ENCODE results near the gene PBX2.
"Not testable (repeated sequence)": the region's sequence is repeated elsewhere in the genome, so short reads cannot be mapped to it uniquely, and the experiment has no call there.

PBX2 gene

GRCh38 chr6:32187725-32188380 is 2.1 kb downstream of the PBX2 start:
- not testable (repeated sequence) for FAIRE-seq; DNase-seq (ENCODE audit: low spot score)

- FAIRE-seq (no peak), DNase-seq (ENCODE audit: low spot score) (no peak)
Observed at GRCh38 chr6:32187009-32187709, 2.8 kb downstream of the PBX2 start.

GRCh38 chr6:32186151-32186840 is 3.7 kb downstream of the PBX2 start:
- DNase-seq (ENCODE audit: low spot score); FAIRE-seq: not testable (repeated sequence)

- DNase-seq (ENCODE audit: low spot score) (peak; percentile 57), FAIRE-seq (peak; percentile 64)
Observed at GRCh38 chr6:32185681-32186131, 4.3 kb downstream of the PBX2 start.

DNA sequence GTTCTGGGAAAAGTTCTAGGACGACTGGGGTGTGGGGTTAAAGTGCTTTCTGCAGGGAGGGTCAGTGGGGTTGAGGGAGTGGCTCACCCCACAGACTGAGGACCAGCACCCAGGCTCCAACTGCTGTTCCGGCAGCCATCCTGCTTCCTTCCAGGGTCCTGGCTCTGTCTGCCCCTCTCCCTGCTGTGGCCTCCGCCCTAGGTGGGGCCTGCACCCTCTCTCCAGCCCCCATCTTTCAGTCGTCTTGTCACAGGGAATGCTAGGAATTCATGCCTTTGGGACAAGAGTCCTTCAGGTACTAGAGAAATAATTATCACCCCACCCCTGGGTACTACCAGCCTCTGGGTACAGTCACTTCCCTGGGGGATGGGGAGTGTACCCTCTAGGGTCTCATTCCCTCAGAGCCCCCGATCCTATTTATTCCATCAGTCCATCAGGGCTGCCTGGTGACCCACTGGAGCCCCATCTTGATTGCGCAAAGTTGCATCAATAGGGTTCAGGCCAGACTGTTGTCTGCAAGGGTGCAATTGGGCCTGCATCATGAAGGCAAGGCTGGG is 5.8 kb downstream of the PBX2 start, which contains the start of gene AGER:
TSS of gene AGER (minus strand) at position 170 of the 557 bp plus-strand sequence. CDS start at position 139, 31 bp downstream.
- FAIRE-seq (no peak), DNase-seq (ENCODE audit: low spot score) (no peak)

DNA sequence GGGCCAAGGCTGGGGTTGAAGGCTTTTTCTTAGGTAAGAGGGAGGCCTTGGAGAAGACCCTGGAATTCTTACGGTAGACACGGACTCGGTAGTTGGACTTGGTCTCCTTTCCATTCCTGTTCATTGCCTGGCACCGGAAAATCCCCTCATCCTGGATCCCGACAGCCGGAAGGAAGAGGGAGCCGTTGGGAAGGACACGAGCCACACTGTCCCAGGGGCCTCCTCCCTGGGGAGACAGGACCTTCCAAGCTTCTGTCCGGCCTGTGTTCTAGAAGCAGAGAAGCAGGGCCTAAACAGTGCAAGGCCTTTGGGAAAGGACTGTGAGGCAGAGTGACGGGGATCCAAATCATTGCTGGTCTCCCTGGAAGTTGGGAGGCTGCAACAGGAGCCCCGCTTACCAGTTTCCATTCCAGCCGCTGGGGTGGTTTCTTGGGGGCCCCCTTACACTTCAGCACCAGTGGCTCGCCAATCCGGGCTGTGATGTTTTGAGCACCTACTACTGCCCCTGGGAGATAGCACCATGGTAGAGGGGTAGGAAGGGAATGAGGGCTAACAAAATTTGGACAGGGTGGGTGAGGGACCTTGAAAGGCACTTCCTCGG is 6.4 kb downstream of the PBX2 start:
- DNase-seq (ENCODE audit: low spot score) (no peak), FAIRE-seq (no peak)

DNA sequence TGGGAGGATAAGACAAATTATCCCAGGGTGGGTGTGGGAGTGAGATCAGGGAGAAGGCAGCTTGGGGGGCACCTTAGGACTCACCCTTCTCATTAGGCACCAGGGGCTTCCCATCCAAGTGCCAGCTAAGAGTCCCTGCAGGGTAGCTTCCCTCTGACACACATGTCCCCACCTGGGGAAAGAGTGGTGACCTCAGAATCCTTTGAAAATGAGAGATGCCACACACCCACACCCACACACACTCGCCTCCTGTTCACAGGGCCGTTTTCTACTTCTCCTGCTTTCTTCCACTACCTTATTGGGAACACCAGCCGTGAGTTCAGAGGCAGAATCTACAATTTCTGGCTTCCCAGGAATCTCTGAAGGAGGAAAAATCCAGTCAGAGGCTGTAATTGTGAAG is 7.0 kb downstream of the PBX2 start:
- FAIRE-seq, result no peak
- DNase-seq (ENCODE audit: low spot score), result no peak

- FAIRE-seq, result no peak
- DNase-seq (ENCODE audit: low spot score), result no peak
Observed at GRCh38 chr6:32182555-32182981, 7.4 kb downstream of the PBX2 start.

- FAIRE-seq (no peak), DNase-seq (ENCODE audit: low spot score) (no peak)
Observed at GRCh38 chr6:32181915-32182529, 8.0 kb downstream of the PBX2 start.

DNA sequence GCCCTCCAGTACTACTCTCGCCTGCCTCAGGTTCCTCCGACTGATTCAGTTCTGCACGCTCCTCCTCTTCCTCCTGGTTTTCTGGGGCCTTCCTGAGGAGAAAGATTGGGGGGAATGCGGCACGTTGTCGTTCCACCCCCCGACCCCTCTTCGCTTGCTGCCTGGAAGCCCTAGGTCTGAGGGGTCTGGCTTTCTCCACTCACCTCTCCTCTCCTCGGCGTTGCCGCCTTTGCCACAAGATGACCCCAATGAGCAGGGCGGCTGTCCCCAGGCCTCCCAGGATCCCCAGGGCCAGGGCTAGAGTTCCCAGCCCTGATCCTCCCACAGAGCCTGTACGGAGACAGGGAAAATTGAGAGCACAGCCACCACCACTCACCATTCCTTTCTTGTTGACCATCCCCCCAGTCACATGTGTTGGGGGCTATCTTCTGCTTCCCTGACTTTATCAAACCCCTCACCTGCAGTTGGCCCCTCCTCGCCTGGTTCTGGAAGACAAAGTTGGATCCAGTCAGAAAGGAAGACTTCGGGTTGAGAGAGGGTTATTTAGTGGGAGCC is 8.8 kb downstream of the PBX2 start:
- FAIRE-seq (no peak), DNase-seq (ENCODE audit: low spot score) (no peak)

- no peak for DNase-seq (ENCODE audit: low spot score)
- no peak for FAIRE-seq
Observed at GRCh38 chr6:32179766-32180405, 10.1 kb downstream of the PBX2 start.

GRCh38 chr6:32178547-32179440 is 11.2 kb downstream of the PBX2 start:
- FAIRE-seq, result no peak

GRCh38 chr6:32177788-32178546 is 12.0 kb downstream of the PBX2 start, which contains the start of gene RNF5:
RNF5 (plus strand) TSS chr6:32178405; CDS start chr6:32178512, 107 bp downstream.
- peak; percentile 90 for FAIRE-seq

More at GRCh38 chr6:32178547-32179440, 11.2 kb downstream of the PBX2 start:
- DNase-seq (ENCODE audit: low spot score), result no peak

DNA sequence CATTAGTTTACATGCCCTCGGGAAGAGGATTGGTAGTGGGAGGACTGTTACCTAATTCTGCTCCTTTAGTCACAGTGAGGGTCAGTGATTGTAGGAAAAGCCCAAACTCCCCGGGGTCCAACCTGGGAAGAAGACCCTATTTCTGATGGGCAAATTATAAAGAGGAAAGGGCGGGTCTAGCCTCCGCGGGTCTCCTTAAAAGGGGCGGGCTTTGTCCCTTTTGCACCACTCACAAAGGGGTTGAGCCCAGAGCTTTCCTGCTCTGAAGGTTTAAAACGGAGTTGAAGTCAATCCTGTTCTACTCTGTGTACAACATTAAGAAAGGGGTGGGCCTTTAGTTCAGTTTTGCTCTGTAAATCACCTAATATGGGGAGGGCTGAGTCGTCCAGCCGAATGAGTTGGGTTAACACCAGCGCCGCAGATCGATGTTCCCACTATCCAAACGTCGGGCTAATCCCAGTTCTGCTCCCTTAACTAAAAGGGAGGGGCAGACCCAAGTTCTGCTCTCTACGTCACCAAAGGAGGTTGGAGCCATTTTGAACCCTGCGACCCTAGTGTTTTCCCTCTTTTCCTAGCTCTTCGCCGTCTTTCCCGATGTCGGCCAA is 12.7 kb downstream of the PBX2 start:
- DNase-seq (ENCODE audit: low spot score) (peak; percentile 10), FAIRE-seq (no peak)

More at GRCh38 chr6:32177788-32178546, 12.0 kb downstream of the PBX2 start, which contains the start of gene RNF5:
- peak; percentile 99 for DNase-seq (ENCODE audit: low spot score)

GRCh38 chr6:32176476-32177182 is 13.4 kb downstream of the PBX2 start:
- no peak for FAIRE-seq
- no peak for DNase-seq (ENCODE audit: low spot score)

- FAIRE-seq (no peak), DNase-seq (ENCODE audit: low spot score) (peak; percentile 86)
Observed at GRCh38 chr6:32175711-32176475, 14.1 kb downstream of the PBX2 start, which contains the start of gene AGPAT1. AGPAT1 (minus strand) TSS chr6:32176084; CDS start chr6:32171496, 4,588 bp downstream.
